Astrocyte (in vitro differentiated cells and primary cell): ENCODE results near the gene PAMR1. TPM values are rescaled to one million over a fixed set of nuclear protein-coding genes. Genes with fewer than 3 reads are reported as not detected.
A peak's percentile ranks its signal among the peaks of the same experiment; 100 is the strongest.

Source experiments
- DNase-seq: peaks from one replicate; pipeline ENCODE4 v3.0.0-alpha.2; 2010; ENCODE audit warnings: low read depth
- FAIRE-seq: peaks from 2 replicates; lab custom pipeline; 2011; peaks lifted over from hg19 to GRCh38; lab: Jason Lieb, UNC
- H2AFZ ChIP-seq: 2 replicates; pipeline ENCODE4 v1.6.0; 2012; ENCODE audit warnings: low read depth, low read length, inconsistent platforms
- H3K27ac ChIP-seq: 2 replicates; pipeline ENCODE4 v1.5.1; 2011; ENCODE audit warnings: low read depth, low read length, inconsistent platforms
- H3K27me3 ChIP-seq: 2 replicates; pipeline ENCODE4 v1.6.0; 2011; ENCODE audit warnings: low read length, inconsistent platforms; ENCODE audit not compliant: insufficient read depth
- H3K36me3 ChIP-seq: 2 replicates; pipeline ENCODE4 v1.5.1; 2011; ENCODE audit warnings: low read length, inconsistent platforms; ENCODE audit not compliant: insufficient read depth
- H3K4me1 ChIP-seq: 2 replicates; pipeline ENCODE4 v1.5.1; 2011; ENCODE audit warnings: low read length, inconsistent platforms; ENCODE audit not compliant: insufficient read depth
- H3K4me2 ChIP-seq: 2 replicates; pipeline ENCODE4 v1.6.0; 2012; ENCODE audit warnings: low read length, inconsistent platforms
- H3K4me3 ChIP-seq: 2 replicates; pipeline ENCODE4 v1.5.1; 2011; ENCODE audit warnings: low read depth, mild to moderate bottlenecking, low read length, inconsistent platforms; ENCODE audit not compliant: insufficient read depth
- H3K79me2 ChIP-seq: 2 replicates; pipeline ENCODE4 v1.6.0; 2012; ENCODE audit warnings: mild to moderate bottlenecking, low read length, inconsistent platforms; ENCODE audit not compliant: insufficient read depth
- H3K9ac ChIP-seq: 2 replicates; pipeline ENCODE4 v1.6.0; 2012; ENCODE audit warnings: mild to moderate bottlenecking, low read length, inconsistent platforms
- H3K9me3 ChIP-seq: 2 replicates; pipeline ENCODE4 v1.5.1; 2012; ENCODE audit warnings: low read depth, mild to moderate bottlenecking, low read length, inconsistent platforms; ENCODE audit not compliant: insufficient read depth
- H4K20me1 ChIP-seq: 2 replicates; pipeline ENCODE4 v1.6.0; 2012; ENCODE audit warnings: low read length, inconsistent platforms; ENCODE audit not compliant: insufficient read depth
- H3K27ac Mint-ChIP-seq: one replicate; pipeline ENCODE4 v1.8.0; 2021; ENCODE audit warnings: mild to moderate bottlenecking, mixed read lengths; ENCODE audit not compliant: unreplicated experiment
- H3K27me3 Mint-ChIP-seq: one replicate; pipeline ENCODE4 v1.8.0; 2021; ENCODE audit warnings: low read depth, mixed read lengths; ENCODE audit not compliant: unreplicated experiment
- H3K36me3 Mint-ChIP-seq: one replicate; pipeline ENCODE4 v1.8.0; 2021; ENCODE audit warnings: low read depth, mixed read lengths; ENCODE audit not compliant: unreplicated experiment
- H3K4me1 Mint-ChIP-seq: one replicate; pipeline ENCODE4 v1.8.0; 2021; ENCODE audit warnings: low read depth, mixed read lengths; ENCODE audit not compliant: unreplicated experiment
- H3K4me3 Mint-ChIP-seq: one replicate; pipeline ENCODE4 v1.8.0; 2021; ENCODE audit warnings: mild to moderate bottlenecking, moderate library complexity, mixed read lengths; ENCODE audit not compliant: unreplicated experiment
- H3K9me3 Mint-ChIP-seq: one replicate; pipeline ENCODE4 v1.8.0; 2021; ENCODE audit warnings: mild to moderate bottlenecking, mixed read lengths; ENCODE audit not compliant: unreplicated experiment
- CTCF ChIP-seq: IDR thresholded peaks from 2 replicates; pipeline ENCODE4 v1.5.1; 2011; ENCODE audit warnings: low read depth, mild to moderate bottlenecking, inconsistent platforms, low read length, moderate library complexity; ENCODE audit not compliant: insufficient read depth
- EZH2 ChIP-seq: IDR thresholded peaks from 2 replicates; pipeline ENCODE4 v1.6.1; 2012; ENCODE audit warnings: mild to moderate bottlenecking, low read length, inconsistent platforms; ENCODE audit not compliant: insufficient read depth
- total RNA-seq: library from RNA; stranded (reverse); gene quantifications from 2 replicates; pipeline ENCODE4 v1.2.1, GENCODE V29; 2021

The PAMR1 gene
- total RNA-seq, 1 donor from 2014 or later, result 12.6 TPM

- Histone ChIP-seq H3K79me2 (no peaks in the 10 kb centered on the region), H3K27me3 (no peaks in the 10 kb centered on the region), H3K4me3 (no peak overlapping the region), H3K27ac (no peak overlapping the region), H3K9ac (no peak overlapping the region), H3K9me3 (no peaks in the 10 kb centered on the region), H3K36me3 (no peaks in the 10 kb centered on the region), H3K4me2 (no peak overlapping the region), H3K4me1 (peaks cover 14% of the 10 kb centered on the region), H2AFZ (no peak overlapping the region), H4K20me1 (no peaks in the 10 kb centered on the region)
- H3K4me3 Mint-ChIP-seq, result no peak overlapping the region
- DNase-seq (no peak), FAIRE-seq (no peak)
- no peaks in the 10 kb centered on the region for H3K36me3 Mint-ChIP-seq
- H3K9me3 Mint-ChIP-seq, result peaks cover 2% of the 10 kb centered on the region
- H3K27me3 Mint-ChIP-seq, result peaks cover 22% of the 10 kb centered on the region
- TF ChIP-seq CTCF (no peak), EZH2 (no peak)
- H3K4me1 Mint-ChIP-seq, result no peaks in the 10 kb centered on the region
- no peak overlapping the region for H3K27ac Mint-ChIP-seq
Observed at GRCh38 chr11:35393098-35393497, 132.3 kb downstream of the PAMR1 start.

DNA sequence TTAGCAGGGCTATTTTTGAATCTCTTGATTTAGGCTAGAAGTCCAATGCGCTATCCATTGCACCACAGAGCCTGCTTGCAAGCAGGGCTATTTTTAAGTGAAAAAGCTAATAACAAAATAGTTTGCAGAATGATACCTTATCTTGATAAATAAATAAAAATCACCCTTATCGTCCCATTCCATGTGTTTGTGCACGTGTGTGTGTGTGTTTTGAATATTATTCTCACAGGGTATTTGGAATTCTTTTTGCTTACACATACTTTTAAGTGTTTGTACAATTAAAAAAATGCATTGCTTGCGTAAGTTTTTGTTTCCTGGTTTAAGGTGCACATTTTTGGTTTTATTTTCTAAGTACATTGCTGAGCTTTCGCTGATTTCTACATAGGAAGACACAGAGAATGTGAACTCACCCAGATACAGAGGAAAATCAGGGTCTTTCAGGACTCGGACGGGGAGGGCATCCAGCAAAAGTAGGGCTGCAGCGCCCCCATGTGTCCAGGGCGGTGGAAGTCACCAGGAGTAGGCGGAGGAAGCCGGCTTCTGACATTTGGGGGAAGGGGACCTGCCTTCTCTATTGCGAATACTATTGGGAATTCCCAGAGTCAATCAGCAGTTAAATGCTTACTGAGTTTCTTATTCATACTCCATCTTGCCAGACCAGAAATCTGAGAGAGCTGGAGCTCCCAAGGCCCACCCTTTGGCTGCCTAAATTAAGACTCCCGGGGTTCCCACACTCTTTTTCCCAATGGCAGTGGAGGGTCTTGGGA is 133.3 kb downstream of the PAMR1 start:
- TF ChIP-seq CTCF (peak; percentile 87), EZH2 (no peak)
- Histone ChIP-seq H3K27ac (no peak overlapping the region), H3K27me3 (no peaks in the 10 kb centered on the region), H2AFZ (no peak overlapping the region), H3K9ac (no peak overlapping the region), H3K36me3 (no peaks in the 10 kb centered on the region), H4K20me1 (no peaks in the 10 kb centered on the region), H3K4me3 (no peak overlapping the region), H3K4me1 (peaks cover 14% of the 10 kb centered on the region), H3K9me3 (no peaks in the 10 kb centered on the region), H3K79me2 (no peaks in the 10 kb centered on the region), H3K4me2 (peak overlapping the region; percentile 35)
- peak; percentile 38 for DNase-seq
- Mint-ChIP-seq H3K27ac (no peak overlapping the region), H3K4me3 (no peak overlapping the region), H3K4me1 (no peaks in the 10 kb centered on the region), H3K36me3 (no peaks in the 10 kb centered on the region), H3K9me3 (no peaks in the 10 kb centered on the region), H3K27me3 (peaks cover 22% of the 10 kb centered on the region)
- FAIRE-seq, result no peak
